Measurements from ENCODE around the gene NHERF2.

DNA sequence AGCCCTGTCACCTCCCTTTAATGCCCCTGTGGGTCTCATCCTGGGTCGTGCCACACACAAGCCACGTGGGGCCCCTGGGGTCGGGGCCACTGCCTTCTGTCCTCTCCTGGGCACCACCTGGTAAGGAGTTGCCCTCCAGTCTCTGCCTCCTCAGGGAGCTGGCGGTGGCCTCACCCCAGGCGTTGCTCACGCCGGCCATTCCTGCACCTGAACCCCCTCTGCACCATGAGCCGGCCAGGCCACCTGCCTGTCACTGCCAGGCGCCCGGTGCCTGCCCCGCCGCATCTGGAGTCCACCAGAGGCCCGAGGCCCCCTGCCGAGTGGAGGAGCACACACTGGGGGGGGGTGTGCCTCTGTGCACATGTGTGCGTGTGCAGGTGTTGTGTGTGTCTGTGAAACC is 10.4 kb downstream of the NHERF2 start:
- TF ChIP-seq, protein P1, sequence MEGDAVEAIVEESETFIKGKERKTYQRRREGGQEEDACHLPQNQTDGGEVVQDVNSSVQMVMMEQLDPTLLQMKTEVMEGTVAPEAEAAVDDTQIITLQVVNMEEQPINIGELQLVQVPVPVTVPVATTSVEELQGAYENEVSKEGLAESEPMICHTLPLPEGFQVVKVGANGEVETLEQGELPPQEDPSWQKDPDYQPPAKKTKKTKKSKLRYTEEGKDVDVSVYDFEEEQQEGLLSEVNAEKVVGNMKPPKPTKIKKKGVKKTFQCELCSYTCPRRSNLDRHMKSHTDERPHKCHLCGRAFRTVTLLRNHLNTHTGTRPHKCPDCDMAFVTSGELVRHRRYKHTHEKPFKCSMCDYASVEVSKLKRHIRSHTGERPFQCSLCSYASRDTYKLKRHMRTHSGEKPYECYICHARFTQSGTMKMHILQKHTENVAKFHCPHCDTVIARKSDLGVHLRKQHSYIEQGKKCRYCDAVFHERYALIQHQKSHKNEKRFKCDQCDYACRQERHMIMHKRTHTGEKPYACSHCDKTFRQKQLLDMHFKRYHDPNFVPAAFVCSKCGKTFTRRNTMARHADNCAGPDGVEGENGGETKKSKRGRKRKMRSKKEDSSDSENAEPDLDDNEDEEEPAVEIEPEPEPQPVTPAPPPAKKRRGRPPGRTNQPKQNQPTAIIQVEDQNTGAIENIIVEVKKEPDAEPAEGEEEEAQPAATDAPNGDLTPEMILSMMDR (conservative IDR thresholded peaks at IDR 0.05; ENCODE audit: low read length), result no peak
- no peak for TF ChIP-seq EZH2phosphoT487 (IDR thresholded peaks at IDR 0.05; ENCODE audit: borderline replicate concordance)

Measured in Loucy (cell line).